Dendritic cell treated with granulocyte-macrophage colony-stimulating factor and Interleukin-4, amounts not matched to agents 40 ng/mL and 50 ng/mL, for 4 days (primary cell): ENCODE results near the gene ZMYND19.
"Not testable (repeated sequence)": the region's sequence is repeated elsewhere in the genome, so short reads cannot be mapped to it uniquely, and the experiment has no call there.

Source experiments
- H3K27ac Mint-ChIP-seq: one replicate; pipeline ENCODE4 v1.8.0; 2022; ENCODE audit warnings: mild to moderate bottlenecking, mixed read lengths
- H3K27me3 Mint-ChIP-seq: one replicate; pipeline ENCODE4 v1.8.0; 2022; ENCODE audit warnings: mild to moderate bottlenecking, mixed read lengths
- H3K36me3 Mint-ChIP-seq: one replicate; pipeline ENCODE4 v1.8.0; 2022; ENCODE audit warnings: low read depth, mixed read lengths
- H3K4me1 Mint-ChIP-seq: one replicate; pipeline ENCODE4 v1.8.0; 2022; ENCODE audit warnings: low read depth, mixed read lengths
- H3K4me3 Mint-ChIP-seq: one replicate; pipeline ENCODE4 v1.8.0; 2022; ENCODE audit warnings: mild to moderate bottlenecking, moderate library complexity, mixed read lengths
- H3K9me3 Mint-ChIP-seq: one replicate; pipeline ENCODE4 v1.8.0; 2022; ENCODE audit warnings: mixed read lengths
- intact Hi-C: fragments of 100-400 bp; cut with micrococcal nuclease; formaldehyde crosslinking; loops from one replicate; pipeline ENCODE4 v1.15.0; 2022

The ZMYND19 gene

GRCh38 chr9:137575716-137576411 lies 14.4 kb downstream of the ZMYND19 start:
- Mint-ChIP-seq H3K36me3 (peaks cover 54% of the 10 kb centered on the region), H3K4me1 (peaks cover 40% of the 10 kb centered on the region), H3K27ac (no peak overlapping the region), H3K4me3 (no peak overlapping the region), H3K27me3 (no peaks in the 10 kb centered on the region), H3K9me3 (no peaks in the 10 kb centered on the region)
- intact Hi-C loops, result no loop called here

- Mint-ChIP-seq H3K4me1 (peaks cover 40% of the 10 kb centered on the region), H3K27ac (no peak overlapping the region), H3K9me3 (no peaks in the 10 kb centered on the region), H3K27me3 (no peaks in the 10 kb centered on the region), H3K36me3 (peaks cover 59% of the 10 kb centered on the region), H3K4me3 (no peak overlapping the region)
- intact Hi-C loops, result no loop called here
Measured at GRCh38 chr9:137575364-137575715, 15.0 kb downstream of the ZMYND19 start.

GRCh38 chr9:137574192-137574591 lies 16.1 kb downstream of the ZMYND19 start:
- intact Hi-C loops, result no loop called here
- H3K4me3 Mint-ChIP-seq, result no peak overlapping the region
- peaks cover 42% of the 10 kb centered on the region for H3K4me1 Mint-ChIP-seq
- peaks cover 70% of the 10 kb centered on the region for H3K36me3 Mint-ChIP-seq
- H3K27ac Mint-ChIP-seq, result no peak overlapping the region
- peaks cover 10% of the 10 kb centered on the region for H3K9me3 Mint-ChIP-seq
- no peaks in the 10 kb centered on the region for H3K27me3 Mint-ChIP-seq

- Mint-ChIP-seq H3K27me3 (no peaks in the 10 kb centered on the region), H3K9me3 (peaks cover 21% of the 10 kb centered on the region), H3K27ac (no peak overlapping the region), H3K4me3 (no peak overlapping the region), H3K4me1 (peaks cover 19% of the 10 kb centered on the region), H3K36me3 (peaks cover 68% of the 10 kb centered on the region)
- intact Hi-C loops, result no loop called here
Measured at GRCh38 chr9:137570566-137570965, 19.7 kb downstream of the ZMYND19 start.

- H3K9me3 Mint-ChIP-seq, result peaks cover 24% of the 10 kb centered on the region
- H3K4me3 Mint-ChIP-seq, result no peak overlapping the region
- H3K4me1 Mint-ChIP-seq, result peaks cover 12% of the 10 kb centered on the region
- H3K36me3 Mint-ChIP-seq, result peaks cover 65% of the 10 kb centered on the region
- intact Hi-C loops, result no loop called here
- H3K27me3 Mint-ChIP-seq, result no peaks in the 10 kb centered on the region
- no peak overlapping the region for H3K27ac Mint-ChIP-seq
Measured at GRCh38 chr9:137569609-137570203, 20.6 kb downstream of the ZMYND19 start.

GRCh38 chr9:137568445-137568844 lies 21.9 kb downstream of the ZMYND19 start:
- H3K4me3 Mint-ChIP-seq, H3K27me3 Mint-ChIP-seq, intact Hi-C loops: not testable (repeated sequence)
- Mint-ChIP-seq H3K36me3 (peaks cover 65% of the 10 kb centered on the region), H3K9me3 (peaks cover 37% of the 10 kb centered on the region), H3K27ac (peak overlapping the region; percentile 28), H3K4me1 (peaks cover 24% of the 10 kb centered on the region)

- Mint-ChIP-seq H3K9me3 (peaks cover 35% of the 10 kb centered on the region), H3K4me1 (peaks cover 26% of the 10 kb centered on the region), H3K36me3 (peaks cover 68% of the 10 kb centered on the region), H3K27ac (peak overlapping the region; percentile 27), H3K27me3 (peaks cover 1% of the 10 kb centered on the region), H3K4me3 (no peak overlapping the region)
- intact Hi-C loops, result no loop called here
Measured at GRCh38 chr9:137564817-137565411, 25.4 kb downstream of the ZMYND19 start.

- Mint-ChIP-seq H3K9me3 (peaks cover 28% of the 10 kb centered on the region), H3K36me3 (peaks cover 68% of the 10 kb centered on the region), H3K27ac (peak overlapping the region; percentile 27), H3K27me3 (peaks cover 1% of the 10 kb centered on the region), H3K4me1 (peaks cover 22% of the 10 kb centered on the region), H3K4me3 (no peak overlapping the region)
- intact Hi-C loops, result no loop called here
Measured at GRCh38 chr9:137564134-137564533, 26.2 kb downstream of the ZMYND19 start.

- H3K9me3 Mint-ChIP-seq, result no peaks in the 10 kb centered on the region
- no peak overlapping the region for H3K4me3 Mint-ChIP-seq
- no peaks in the 10 kb centered on the region for H3K27me3 Mint-ChIP-seq
- no peaks in the 10 kb centered on the region for H3K4me1 Mint-ChIP-seq
- H3K36me3 Mint-ChIP-seq, result peaks cover 86% of the 10 kb centered on the region
- intact Hi-C loops, result no loop called here
- H3K27ac Mint-ChIP-seq, result no peak overlapping the region
Measured at GRCh38 chr9:137558127-137558526, 32.2 kb downstream of the ZMYND19 start.

GRCh38 chr9:137556069-137556838 lies 34.1 kb downstream of the ZMYND19 start:
- no peaks in the 10 kb centered on the region for H3K9me3 Mint-ChIP-seq
- intact Hi-C loops, result no loop called here
- H3K27ac Mint-ChIP-seq, result no peak overlapping the region
- no peak overlapping the region for H3K4me3 Mint-ChIP-seq
- peaks cover 7% of the 10 kb centered on the region for H3K4me1 Mint-ChIP-seq
- peaks cover 81% of the 10 kb centered on the region for H3K36me3 Mint-ChIP-seq
- no peaks in the 10 kb centered on the region for H3K27me3 Mint-ChIP-seq

GRCh38 chr9:137555179-137555578 lies 35.1 kb downstream of the ZMYND19 start:
- no peaks in the 10 kb centered on the region for H3K27me3 Mint-ChIP-seq
- H3K36me3 Mint-ChIP-seq, result peaks cover 77% of the 10 kb centered on the region
- no peaks in the 10 kb centered on the region for H3K9me3 Mint-ChIP-seq
- peaks cover 9% of the 10 kb centered on the region for H3K4me1 Mint-ChIP-seq
- intact Hi-C loops, result no loop called here
- no peak overlapping the region for H3K4me3 Mint-ChIP-seq
- no peak overlapping the region for H3K27ac Mint-ChIP-seq

- Mint-ChIP-seq H3K4me3 (no peak overlapping the region), H3K36me3 (peaks cover 71% of the 10 kb centered on the region)
Measured at GRCh38 chr9:137554349-137554748, 36.0 kb downstream of the ZMYND19 start.

GRCh38 chr9:137553654-137554053 lies 36.7 kb downstream of the ZMYND19 start:
- not testable (repeated sequence) for H3K27ac Mint-ChIP-seq, H3K4me3 Mint-ChIP-seq, H3K9me3 Mint-ChIP-seq, H3K27me3 Mint-ChIP-seq
- H3K4me1 Mint-ChIP-seq, result peaks cover 23% of the 10 kb centered on the region
- intact Hi-C loops, result loop anchor here (5.0 kb wide), 1 partner anchor 39 kb away; the partner anchor contains the start of gene ZMYND19
- peaks cover 67% of the 10 kb centered on the region for H3K36me3 Mint-ChIP-seq

More at GRCh38 chr9:137554349-137554748, 36.0 kb downstream of the ZMYND19 start:
- H3K4me1 Mint-ChIP-seq, result peaks cover 17% of the 10 kb centered on the region
- intact Hi-C loops, result loop anchor here (5.0 kb wide), 1 partner anchor 38 kb away; the partner anchor contains the start of gene ZMYND19
- no peak overlapping the region for H3K27ac Mint-ChIP-seq
- no peaks in the 10 kb centered on the region for H3K27me3 Mint-ChIP-seq
- no peaks in the 10 kb centered on the region for H3K9me3 Mint-ChIP-seq
